ENCODE data around the gene SMARCA2.
A peak's percentile ranks its signal among the peaks of the same experiment; 100 is the strongest.

Gene SMARCA2

GRCh38 chr9:2019723-2020122, 4.6 kb downstream of the SMARCA2 start:
- DNase-seq, result no peak
- TF ChIP-seq CTCF (IDR thresholded peaks at IDR 0.05), result no peak
- Histone ChIP-seq H3K4me3 (no peak overlapping the region), H3K27me3 (no peaks in the 10 kb centered on the region), H3K27ac (peak overlapping the region; percentile 13 to 97), H3K9me3 (no peaks in the 10 kb centered on the region), H3K4me1 (peaks cover 0 to 67% (median 49%) of the 10 kb centered on the region in 4 donors), H3K36me3 (no peaks in the 10 kb centered on the region)
- intact Hi-C loops (cut with DNase I; ENCODE audit: low total_unique reads), result loop anchor here (10.0 kb wide), 3 partner anchors 105 to 825 kb away; partner anchors contain the start of genes PUM3 and VLDLR

GRCh38 chr9:2021731-2022130, 6.6 kb downstream of the SMARCA2 start:
- Histone ChIP-seq H3K9me3 (no peaks in the 10 kb centered on the region), H3K4me1 (peaks cover 0 to 85% (median 61%) of the 10 kb centered on the region in 4 donors), H3K27ac (no peak overlapping the region), H3K4me3 (no peak overlapping the region), H3K27me3 (no peaks in the 10 kb centered on the region), H3K36me3 (no peaks in the 10 kb centered on the region)
- intact Hi-C loops (cut with DNase I; ENCODE audit: low total_unique reads), result no loop called here
- DNase-seq, result no peak
- no peak for TF ChIP-seq CTCF (IDR thresholded peaks at IDR 0.05)

DNA sequence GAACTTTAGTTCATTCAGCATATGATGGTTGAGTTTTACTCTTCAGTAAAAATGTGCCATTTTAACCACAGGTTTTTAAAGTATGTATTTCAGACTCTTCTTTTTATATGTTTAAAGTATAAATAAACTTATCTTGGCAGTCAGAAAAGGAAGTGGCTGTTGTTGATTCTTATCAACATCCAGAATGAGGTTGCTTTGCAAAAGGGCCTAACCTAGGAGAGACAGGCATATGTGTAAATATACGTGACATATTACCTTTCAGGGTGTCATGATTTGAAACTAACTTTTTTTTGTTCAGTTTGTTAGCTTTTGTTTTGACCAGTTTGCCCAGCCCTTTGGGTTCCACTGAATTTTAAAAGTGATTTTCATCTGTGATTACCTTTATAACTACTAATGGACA, 7.4 kb downstream of the SMARCA2 start:
- H3K9me3 ChIP-seq, result no peaks in the 10 kb centered on the region
- TF ChIP-seq CTCF (IDR thresholded peaks at IDR 0.05), result no peak
- H3K4me3 ChIP-seq, result no peak overlapping the region
- intact Hi-C loops (cut with DNase I; ENCODE audit: low total_unique reads), result no loop called here
- peak overlapping the region in 1 of 2 donors; percentile 28 for H3K27ac ChIP-seq
- peaks cover 0 to 93% (median 66%) of the 10 kb centered on the region in 4 donors for H3K4me1 ChIP-seq
- DNase-seq, result no peak
- H3K27me3 ChIP-seq, result no peaks in the 10 kb centered on the region
- H3K36me3 ChIP-seq, result no peaks in the 10 kb centered on the region

DNA sequence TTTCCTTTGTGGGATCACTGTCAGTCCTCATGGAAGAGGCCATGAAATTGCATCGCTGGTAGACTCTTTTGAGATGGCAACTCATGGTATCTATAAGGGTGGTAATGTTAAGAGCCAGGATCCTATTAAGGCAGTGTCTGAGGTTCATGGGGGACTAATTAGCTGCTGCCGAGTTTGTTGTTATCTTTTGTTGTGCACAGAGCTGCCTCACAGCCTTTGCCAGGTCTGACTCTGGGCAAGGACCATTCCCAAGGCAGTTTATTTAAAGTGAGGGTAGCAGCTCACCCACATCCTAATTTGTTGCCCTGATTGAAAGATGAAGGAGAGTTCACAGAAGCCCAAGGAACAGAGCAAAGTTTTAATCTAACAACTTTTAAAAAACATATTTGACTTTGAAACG, 7.9 kb downstream of the SMARCA2 start:
- Histone ChIP-seq H3K9me3 (no peaks in the 10 kb centered on the region), H3K27me3 (no peaks in the 10 kb centered on the region), H3K27ac (peak overlapping the region; percentile 28 to 43), H3K4me1 (peaks cover 0 to 98% (median 70%) of the 10 kb centered on the region in 4 donors), H3K4me3 (no peak overlapping the region), H3K36me3 (no peaks in the 10 kb centered on the region)
- no peak for DNase-seq
- no peak for TF ChIP-seq CTCF (IDR thresholded peaks at IDR 0.05)
- intact Hi-C loops (cut with DNase I; ENCODE audit: low total_unique reads), result no loop called here

- no peak for TF ChIP-seq CTCF (IDR thresholded peaks at IDR 0.05)
- intact Hi-C loops (cut with DNase I; ENCODE audit: low total_unique reads), result no loop called here
- H3K27ac ChIP-seq, result peak overlapping the region; percentile 28 to 43
Observed at GRCh38 chr9:2023532-2023931, 8.4 kb downstream of the SMARCA2 start.

More at GRCh38 chr9:2023532-2023931, 8.4 kb downstream of the SMARCA2 start:
- Histone ChIP-seq H3K9me3 (no peaks in the 10 kb centered on the region), H3K27me3 (no peaks in the 10 kb centered on the region), H3K4me1 (peaks cover 0 to 98% (median 69%) of the 10 kb centered on the region in 4 donors), H3K36me3 (no peaks in the 10 kb centered on the region), H3K4me3 (no peak overlapping the region)
- no peak for DNase-seq
